NCI-H1930 (cell line): Measurements from ENCODE around the gene ABCC2.
"Not testable (repeated sequence)": the region's sequence is repeated elsewhere in the genome, so short reads cannot be mapped to it uniquely, and the experiment has no call there.

Experiments
- DNase-seq, 2 experiments: peaks; one replicate each; lab custom pipeline; 2025; lab: John Stamatoyannopoulos, UW

Gene ABCC2

GRCh38 chr10:99809931-99810615 lies 27.6 kb downstream of the ABCC2 start:
- DNase-seq, result no peak

- no peak for DNase-seq
These were observed 29.7 kb downstream of the ABCC2 start for GRCh38 chr10:99812177-99812576.

- no peak for DNase-seq
These were observed 31.7 kb downstream of the ABCC2 start for GRCh38 chr10:99814143-99814542.

- no peak for DNase-seq
These were observed 33.2 kb downstream of the ABCC2 start for GRCh38 chr10:99815621-99816020.

- no peak for DNase-seq
These were observed 45.5 kb downstream of the ABCC2 start for GRCh38 chr10:99827936-99828335.

- no peak for DNase-seq
These were observed 46.0 kb downstream of the ABCC2 start for GRCh38 chr10:99828464-99828863.

GRCh38 chr10:99832439-99832838 lies 50.0 kb downstream of the ABCC2 start:
- no peak for DNase-seq

- no peak for DNase-seq
These were observed 52.0 kb downstream of the ABCC2 start for GRCh38 chr10:99834410-99834809.

GRCh38 chr10:99835947-99836346 lies 53.5 kb downstream of the ABCC2 start:
- DNase-seq, result no peak

- no peak for DNase-seq
These were observed 54.3 kb downstream of the ABCC2 start for GRCh38 chr10:99836711-99837110.

- not testable (repeated sequence) for DNase-seq
These were observed 58.4 kb downstream of the ABCC2 start for GRCh38 chr10:99840859-99841258.

GRCh38 chr10:99841746-99842145 lies 59.3 kb downstream of the ABCC2 start:
- no peak for DNase-seq

- DNase-seq, result no peak
These were observed 60.9 kb downstream of the ABCC2 start for GRCh38 chr10:99843310-99843709.

GRCh38 chr10:99844433-99844955 lies 62.1 kb downstream of the ABCC2 start:
- no peak for DNase-seq

- DNase-seq, result peak; percentile 11 to 63
These were observed 63.5 kb downstream of the ABCC2 start for GRCh38 chr10:99845837-99846382.

- no peak for DNase-seq
These were observed 66.6 kb downstream of the ABCC2 start for GRCh38 chr10:99849057-99849456.

- no peak for DNase-seq
These were observed 67.1 kb downstream of the ABCC2 start for GRCh38 chr10:99849536-99849935.

- no peak for DNase-seq
These were observed 67.8 kb downstream of the ABCC2 start for GRCh38 chr10:99850021-99850766.

GRCh38 chr10:99850767-99851340 lies 68.4 kb downstream of the ABCC2 start:
- DNase-seq, result no peak

- no peak for DNase-seq
These were observed 69.4 kb downstream of the ABCC2 start for GRCh38 chr10:99851825-99852224.

GRCh38 chr10:99852481-99853213 lies 70.2 kb downstream of the ABCC2 start:
- no peak for DNase-seq

- DNase-seq, result no peak
These were observed 71.2 kb downstream of the ABCC2 start for GRCh38 chr10:99853655-99854054.
